NCI-H1930 (cell line): ENCODE measurements around the gene FOXP2.

Source experiments
- DNase-seq, 2 experiments: peaks; one replicate each; lab custom pipeline; 2025; lab: John Stamatoyannopoulos, UW

FOXP2 gene

DNA sequence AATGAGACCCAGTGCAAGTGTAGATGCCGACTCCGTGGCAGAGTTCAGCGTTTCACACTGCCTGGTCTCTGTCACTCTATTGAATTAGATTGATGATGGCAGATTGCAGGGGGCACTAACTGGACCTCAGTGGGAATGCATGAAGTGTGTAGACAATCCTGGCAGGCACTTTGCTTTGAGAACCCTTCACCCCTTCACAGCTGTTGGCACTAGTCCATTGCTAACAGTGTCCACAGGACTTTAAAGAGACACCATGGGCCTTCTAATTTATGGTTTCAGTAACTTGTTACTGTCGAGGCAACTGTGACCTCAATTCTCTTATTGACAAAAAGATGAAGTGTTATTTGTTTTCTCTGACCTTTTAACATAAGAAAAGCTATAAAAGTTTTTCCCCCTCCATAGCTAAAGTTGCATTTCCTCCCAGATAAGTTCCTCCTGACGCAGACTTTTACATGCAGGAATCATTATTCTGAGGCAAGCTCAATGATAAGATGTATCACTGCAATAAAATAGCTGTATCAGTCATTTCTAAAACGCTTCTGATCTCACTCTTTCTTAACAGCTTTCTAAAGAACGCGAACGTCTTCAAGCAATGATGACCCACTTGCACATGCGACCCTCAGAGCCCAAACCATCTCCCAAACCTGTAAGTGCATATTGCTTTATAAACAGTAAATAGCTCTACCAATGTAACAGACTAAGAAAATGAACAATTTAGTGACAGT is 238.9 kb downstream of the FOXP2 start:
- DNase-seq: no peak

DNA sequence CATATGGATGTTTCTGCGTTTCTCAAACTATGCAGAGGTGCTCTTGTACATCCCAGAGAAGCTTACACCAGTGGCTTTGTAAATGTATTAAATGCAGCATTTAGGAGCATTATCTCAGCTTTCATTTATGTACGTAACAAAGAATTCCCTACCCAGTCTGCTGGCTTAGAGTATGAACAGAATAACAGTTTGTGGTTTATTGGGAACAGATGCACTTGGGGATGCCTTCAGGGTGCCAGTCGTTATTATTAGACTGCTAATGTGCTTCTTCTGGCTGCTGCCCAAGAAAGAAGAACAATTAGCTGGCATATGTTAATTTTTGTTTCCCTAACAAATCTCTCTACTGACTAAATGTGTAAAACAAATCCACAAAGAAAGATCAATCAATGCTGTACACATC is 241.9 kb downstream of the FOXP2 start:
- DNase-seq: no peak

DNA sequence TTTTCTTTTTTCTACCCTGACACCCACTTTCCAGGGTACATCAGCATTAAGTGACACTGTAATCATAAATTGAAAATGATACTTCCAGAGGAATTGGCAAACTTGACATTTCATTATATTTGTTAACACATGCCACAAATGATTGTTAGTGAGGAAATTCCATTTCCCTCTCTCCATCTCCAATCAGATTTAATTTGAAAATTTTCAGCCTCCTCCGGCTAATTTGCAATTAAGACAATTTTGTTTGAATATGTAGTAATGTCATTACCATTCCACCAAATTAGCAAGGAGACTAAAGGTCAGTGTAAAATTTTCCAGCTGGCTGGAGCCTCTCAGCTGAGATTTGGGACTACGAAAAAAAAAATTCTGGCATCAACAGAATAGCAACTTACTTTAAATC is 242.7 kb downstream of the FOXP2 start:
- no peak for DNase-seq

GRCh38 chr7:114658216-114658615 is 243.6 kb downstream of the FOXP2 start:
- peak; percentile 13 to 27 for DNase-seq

- DNase-seq: peak in 1 of 2 experiments; percentile 72
These were observed 245.0 kb downstream of the FOXP2 start for GRCh38 chr7:114659409-114660125.

DNA sequence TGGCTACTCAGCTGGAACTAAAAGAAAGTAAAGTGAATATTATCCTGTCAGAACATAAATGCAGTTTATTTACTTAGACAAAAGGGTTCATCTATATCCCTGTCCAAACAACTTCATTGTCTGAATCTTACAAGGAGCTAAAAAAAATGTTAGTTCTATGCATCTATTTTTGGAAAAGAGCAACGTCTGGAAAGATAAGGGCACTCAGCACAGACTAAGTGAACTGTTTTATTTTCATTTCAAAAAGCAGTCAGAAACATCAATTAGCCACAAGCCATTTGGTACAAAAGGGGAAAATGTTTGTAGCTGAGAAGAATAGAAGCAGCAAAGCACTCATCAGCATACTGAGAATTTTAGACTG is 245.5 kb downstream of the FOXP2 start:
- peak; percentile 67 to 78 for DNase-seq

DNA sequence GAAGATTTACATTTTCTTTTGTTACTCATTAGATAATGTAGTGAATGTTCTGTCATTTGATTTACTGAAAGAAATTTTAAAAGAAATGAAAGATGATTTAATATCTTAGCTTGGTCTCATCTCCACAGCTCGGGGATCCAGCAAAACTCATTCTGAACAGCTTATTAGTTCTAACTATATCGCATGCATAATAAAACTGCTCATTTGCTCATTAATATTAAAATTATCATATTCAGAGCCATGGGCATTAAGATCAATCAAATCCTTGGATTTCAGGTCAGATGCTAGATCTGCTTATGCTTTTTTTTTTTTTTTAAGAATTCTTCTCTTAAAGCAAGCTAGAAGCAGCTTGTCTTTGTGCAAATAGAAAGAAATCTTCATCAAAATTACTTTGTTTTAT is 246.1 kb downstream of the FOXP2 start:
- DNase-seq: no peak

DNA sequence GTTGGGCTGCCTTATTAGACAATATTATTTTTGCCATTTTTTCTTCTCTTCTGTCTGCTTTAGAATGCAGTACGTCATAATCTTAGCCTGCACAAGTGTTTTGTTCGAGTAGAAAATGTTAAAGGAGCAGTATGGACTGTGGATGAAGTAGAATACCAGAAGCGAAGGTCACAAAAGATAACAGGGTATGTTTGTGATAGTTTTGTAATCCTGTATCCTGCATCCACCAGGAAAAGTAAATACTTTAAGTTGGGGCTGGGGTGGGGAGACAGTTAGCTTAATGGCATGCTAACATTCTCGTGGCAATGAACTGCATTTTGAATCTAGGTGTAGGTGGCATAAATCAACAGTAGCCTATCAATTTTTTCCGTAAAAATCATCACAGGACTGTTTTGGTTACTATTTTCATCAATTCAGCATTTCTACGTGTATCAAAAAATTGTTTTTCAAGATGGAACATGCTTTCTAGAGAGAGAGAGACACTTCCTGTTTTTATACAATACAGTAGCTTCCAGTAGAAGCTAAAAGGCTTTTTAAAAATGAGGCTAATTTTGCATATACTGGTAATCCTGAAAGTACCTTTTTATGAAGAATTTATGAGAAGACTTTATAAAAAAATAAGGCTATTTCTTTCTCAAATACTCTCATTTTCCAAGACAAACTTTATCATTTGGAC is 247.5 kb downstream of the FOXP2 start:
- no peak for DNase-seq

- DNase-seq: peak; percentile 10 to 30
These were observed 248.9 kb downstream of the FOXP2 start for GRCh38 chr7:114663502-114663901.

DNA sequence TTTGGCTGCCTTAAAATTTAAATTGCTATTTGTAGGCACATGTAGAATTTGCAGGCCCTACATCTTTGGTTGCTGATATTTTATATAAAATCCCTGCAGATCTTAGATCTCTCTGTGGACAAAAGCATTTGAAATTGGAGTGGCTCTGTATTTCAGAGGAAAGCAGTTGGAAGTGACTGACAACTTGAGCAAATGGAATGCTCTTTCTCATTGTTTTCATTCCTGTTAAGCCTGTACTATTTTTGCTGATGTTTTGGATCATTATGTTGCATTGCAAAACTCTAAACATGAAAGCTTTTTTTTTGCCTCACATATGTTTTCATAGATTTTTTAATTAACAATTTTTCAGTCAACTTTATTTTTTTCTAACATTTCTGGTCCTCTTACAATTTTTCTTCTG is 256.1 kb downstream of the FOXP2 start:
- DNase-seq: no peak

DNA sequence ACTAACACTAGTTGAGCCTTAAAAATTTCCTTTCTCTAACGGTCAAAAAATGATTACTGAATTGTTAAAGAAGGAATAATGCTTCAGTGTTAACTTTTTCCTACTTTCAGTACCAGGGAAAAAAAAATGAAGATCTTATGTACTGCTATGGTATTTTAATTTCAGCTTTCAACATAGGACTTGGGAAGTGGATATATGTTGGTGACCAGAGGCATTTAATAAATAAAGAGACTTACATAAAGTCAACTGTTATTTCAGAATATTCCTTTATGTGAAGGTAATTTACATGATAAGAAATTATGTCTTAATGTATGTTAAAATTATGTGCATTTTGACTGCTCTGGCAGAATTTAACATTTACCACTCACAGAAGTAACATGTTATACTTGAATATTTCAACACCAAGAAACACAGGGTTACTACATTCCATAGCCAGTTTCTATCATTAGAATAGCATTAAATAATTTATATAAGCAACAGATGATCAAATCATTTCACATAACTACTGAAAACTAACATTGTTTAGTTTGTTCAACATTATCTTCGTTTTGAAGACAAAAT is 257.0 kb downstream of the FOXP2 start:
- DNase-seq: no peak

GRCh38 chr7:114678116-114678515 is 263.5 kb downstream of the FOXP2 start:
- DNase-seq: no peak

- DNase-seq: no peak
These were observed 272.6 kb downstream of the FOXP2 start for GRCh38 chr7:114687238-114687637.

- no peak for DNase-seq
These were observed 273.9 kb downstream of the FOXP2 start for GRCh38 chr7:114688443-114689055.

DNA sequence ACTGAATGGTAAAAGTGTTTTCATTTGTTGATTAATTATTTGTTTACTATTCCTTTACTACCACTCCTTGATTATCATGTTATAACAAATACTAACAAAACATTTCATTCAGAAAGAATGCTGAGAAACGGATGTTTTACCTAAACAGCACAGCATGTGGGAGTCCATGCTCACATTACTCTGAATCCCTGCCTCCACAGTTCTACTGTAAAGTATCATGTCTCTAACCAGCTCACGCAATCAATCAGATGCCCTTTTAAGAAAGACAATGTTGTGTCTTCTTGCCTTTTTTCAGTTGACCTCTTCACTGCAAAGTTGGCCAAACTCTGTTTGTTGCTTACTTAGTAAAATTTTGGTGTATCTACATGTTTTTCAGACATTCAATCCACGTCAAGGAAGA is 274.8 kb downstream of the FOXP2 start:
- no peak for DNase-seq

DNA sequence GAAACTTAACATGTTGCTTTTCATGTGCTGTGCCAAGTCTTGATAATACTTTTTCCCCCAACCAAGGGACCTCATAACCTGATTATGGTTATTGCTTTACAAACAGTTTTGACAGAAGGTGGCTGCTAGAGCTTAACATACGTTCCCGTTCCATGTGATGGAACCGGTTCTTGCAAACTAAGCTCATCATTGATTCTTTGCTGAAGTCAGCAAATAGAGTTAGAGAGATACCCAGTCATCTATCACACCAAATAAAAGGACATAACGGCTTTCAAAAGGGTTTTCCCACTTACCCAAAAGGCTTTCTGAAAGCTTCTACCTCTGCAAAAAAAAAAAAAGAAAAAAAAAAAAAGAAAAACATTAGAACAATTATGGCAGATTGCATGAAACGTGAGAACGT is 277.0 kb downstream of the FOXP2 start:
- no peak for DNase-seq

GRCh38 chr7:114695182-114695581 is 280.6 kb downstream of the FOXP2 start:
- DNase-seq: no peak

DNA sequence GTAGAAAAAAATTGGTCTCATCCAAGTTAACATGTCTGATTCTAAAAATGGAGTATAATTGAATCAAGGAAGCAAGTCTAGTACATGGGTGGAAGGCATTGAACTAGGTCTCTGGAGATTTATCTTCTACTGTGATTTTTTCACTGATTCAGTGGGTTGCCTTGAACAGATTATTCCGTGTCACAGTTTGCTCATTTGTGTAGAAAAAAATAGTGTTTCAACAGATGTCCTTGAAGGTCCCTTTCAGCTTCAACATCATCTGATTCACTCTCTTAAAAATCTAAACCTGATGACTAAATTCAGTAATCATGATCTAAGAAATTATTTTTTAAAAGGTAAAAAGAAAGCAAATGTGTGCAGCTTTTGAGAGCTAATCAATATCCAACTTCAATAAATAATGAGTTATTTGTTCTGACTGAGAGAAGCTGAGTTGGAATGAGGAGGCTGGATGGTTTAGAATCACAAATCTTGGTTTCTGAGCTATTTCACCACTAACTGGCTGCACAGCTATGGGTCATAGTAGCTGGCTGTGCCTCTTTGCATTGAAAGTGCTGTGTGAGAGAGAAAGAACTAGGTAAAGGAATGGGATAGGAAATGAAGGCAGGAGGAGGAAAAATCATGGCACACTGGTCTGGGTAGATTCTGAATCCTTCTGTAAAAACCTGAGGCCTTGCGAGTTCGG is 285.8 kb downstream of the FOXP2 start:
- DNase-seq: no peak

- DNase-seq: no peak
These were observed 289.1 kb downstream of the FOXP2 start for GRCh38 chr7:114703677-114704076.

GRCh38 chr7:114708646-114709045 is 294.0 kb downstream of the FOXP2 start:
- DNase-seq: no peak

DNA sequence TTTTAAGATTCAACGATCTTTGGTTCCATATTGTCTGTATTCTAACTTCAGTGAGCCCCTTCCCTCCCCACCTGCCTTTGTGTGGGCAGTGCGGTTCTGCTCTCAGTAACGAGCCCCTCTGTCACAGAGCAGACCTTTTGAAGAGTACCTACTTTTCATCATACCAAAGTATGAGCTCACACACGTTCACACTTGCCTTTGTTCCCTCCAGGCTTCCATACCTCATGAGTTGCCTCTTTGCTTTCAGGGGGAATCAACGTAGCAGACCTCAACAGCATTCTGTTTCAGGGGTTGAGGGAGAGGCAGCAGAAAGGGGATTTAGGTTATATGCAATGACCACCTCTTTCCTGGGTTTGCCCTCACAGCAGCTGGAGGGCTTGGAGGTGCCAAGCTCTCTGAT is 295.9 kb downstream of the FOXP2 start:
- no peak for DNase-seq

DNA sequence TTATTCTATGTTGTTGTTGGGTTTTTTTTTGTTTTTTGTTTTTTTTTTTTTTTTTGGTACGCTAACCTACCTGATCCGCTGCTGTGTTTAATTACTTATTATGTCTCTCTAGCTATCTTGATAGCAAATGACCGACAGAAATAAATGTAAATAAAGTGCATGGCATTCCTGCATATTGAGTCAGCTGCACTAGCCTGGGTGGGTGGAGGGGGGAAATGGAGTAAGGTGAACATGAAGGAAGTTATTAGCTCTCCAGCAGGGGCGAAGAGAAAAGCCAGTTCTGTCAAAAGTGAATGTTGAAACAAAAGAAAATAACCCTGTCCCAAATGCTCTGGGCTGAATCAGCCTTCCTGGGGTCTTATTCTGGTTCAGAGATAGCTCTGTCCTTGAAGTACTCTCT is 296.6 kb downstream of the FOXP2 start:
- no peak for DNase-seq
